SH-SY5Y (cell line): ENCODE data around the gene ZC3H12A.

Experiments
- GATA2 ChIP-seq: IDR thresholded peaks from 2 replicates; pipeline ENCODE4 v1.6.1; 2011; ENCODE audit warnings: mild to moderate bottlenecking, low read depth, low read length
- GATA3 ChIP-seq: IDR thresholded peaks from 2 replicates; pipeline ENCODE4 v1.6.1; 2011; ENCODE audit warnings: low read depth, mild to moderate bottlenecking, low read length, moderate library complexity

GRCh38 chr1:37474697-37475379 is 458 bp downstream of the ZC3H12A start:
- TF ChIP-seq GATA2 (no peak), GATA3 (no peak)
